Stimulated activated CD4-positive, alpha-beta T cell treated with anti-CD3 and anti-CD28 coated beads, TNF-alpha, amount 100 ng/mL, for 24 hours (primary cell): ENCODE data around the gene CABP2.
"Not testable (repeated sequence)": the region's sequence is repeated elsewhere in the genome, so short reads cannot be mapped to it uniquely, and the experiment has no call there.

Experiments
- DNase-seq, 3 experiments: peaks; one replicate each; pipeline ENCODE4 v3.0.0-alpha.2; 2020; ENCODE audit warnings: low read depth in 3 of 3

Gene CABP2

DNA sequence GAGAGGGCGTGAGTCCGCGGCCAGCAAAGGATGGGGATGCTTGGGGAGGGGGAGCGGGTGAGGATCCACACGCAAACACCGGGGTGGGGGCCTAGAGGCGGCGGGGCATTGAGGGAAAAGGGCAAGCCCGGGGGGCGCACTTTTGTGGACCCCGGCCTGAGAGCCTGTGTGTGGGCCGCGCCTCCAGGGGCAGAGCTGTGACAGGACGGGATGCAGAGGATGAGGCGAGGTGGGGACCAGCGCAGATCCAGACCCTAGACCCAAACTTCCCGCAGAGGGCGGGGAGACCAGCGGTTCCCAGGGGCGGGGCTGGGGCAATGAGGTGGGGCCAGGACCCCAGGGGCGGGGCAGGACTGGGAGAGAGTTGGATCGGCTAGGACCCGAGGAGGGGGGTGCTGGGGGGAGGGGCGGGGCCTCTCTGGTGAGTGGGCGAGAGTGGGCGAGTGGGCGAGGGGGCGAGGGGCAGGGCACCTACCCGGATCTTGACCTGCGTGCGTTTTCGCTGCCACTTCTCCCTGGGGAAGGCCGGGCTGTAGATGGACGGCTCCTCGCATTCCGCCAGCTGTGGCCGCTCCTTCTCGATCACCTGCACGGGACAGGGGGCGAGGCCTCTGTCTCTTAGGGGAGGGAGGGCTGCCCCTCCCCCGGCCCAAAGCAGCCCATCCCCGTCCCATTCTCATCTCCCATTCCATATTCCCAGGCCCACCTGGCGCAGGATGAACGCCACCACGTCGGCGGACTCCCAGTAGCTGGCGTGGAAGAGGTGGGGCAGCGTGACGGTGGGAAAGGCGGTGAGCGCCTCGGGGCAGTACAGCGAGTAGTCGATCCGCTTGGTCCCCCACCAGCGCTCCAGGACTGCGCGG, 28.6 kb downstream of the CABP2 start:
- DNase-seq = no peak

DNA sequence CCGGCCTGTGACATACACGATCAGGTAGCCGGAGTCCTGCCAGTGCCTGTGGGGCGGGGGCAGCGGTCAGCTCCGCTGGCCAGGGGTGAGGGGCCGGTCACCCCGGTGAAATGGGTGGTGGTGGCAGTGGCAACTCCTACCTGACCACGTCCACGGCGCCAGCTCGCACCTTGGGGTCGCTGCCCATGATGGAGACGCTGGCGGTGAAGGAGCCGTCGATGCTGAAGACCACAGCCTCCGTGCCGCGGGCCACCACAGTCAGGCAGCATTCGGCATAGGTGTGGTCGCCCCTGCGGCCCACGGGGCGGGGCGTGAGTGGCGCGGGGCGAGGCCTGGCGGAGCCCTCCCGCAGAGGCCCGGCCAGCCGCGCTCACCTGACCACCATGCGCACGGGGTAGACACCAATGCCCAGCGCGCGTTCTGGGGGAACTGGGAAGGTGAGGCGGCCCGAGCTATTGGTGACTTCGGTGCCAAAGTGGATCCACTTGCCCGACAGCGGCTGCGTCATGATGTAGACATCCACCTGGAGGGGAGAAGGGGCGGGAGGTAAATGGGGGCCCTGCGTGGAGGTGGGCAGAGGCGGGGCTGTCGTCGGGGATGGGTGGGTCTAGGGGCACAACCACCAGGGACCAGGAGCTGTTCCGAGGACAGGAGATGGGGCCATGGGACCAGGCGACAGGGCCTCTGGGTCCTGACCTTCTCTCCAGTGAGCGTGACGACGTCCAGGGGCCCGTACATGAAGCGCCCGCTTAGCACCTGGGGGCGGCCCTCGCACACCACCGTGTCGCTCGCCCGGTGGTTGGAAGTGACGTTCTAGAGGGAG, 29.5 kb downstream of the CABP2 start:
- DNase-seq = no peak

DNA sequence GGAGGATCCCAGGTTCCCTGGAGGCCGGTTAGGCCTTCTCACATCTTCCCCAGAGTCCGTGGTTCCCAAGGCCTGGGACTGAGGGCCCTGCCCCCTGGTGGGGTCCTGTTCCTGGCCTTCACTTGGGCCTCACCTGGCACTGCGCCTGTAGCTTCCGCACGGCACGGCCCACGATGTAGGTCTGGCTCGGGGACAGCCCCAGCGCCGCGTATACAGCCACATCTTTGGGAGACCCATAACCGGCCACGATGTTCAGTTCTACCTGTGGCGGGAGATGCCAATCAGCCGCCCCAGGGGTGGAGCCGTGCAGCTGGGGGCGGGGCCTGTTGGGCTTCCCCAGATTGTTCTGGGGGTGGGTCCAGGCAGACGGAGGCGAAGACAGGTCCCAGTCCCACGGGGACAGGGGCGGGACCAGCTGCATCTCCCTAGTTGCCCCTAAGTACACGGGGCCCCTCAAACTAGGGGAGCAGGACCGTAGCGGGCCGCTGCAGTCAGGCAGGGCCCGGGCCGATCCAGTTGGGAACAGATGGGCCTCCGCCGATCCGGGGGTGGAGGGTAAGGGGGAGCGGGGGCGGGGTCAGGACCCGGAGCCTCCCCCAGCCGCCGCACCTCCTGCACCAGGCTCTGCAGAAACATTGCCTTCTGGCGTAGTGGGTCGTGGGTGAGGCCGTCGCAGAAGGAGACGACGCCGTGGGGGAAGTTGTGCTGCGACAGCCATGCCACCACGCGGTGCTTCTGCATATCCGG, 30.3 kb downstream of the CABP2 start:
- peak in 1 of 3 experiments; percentile 50 for DNase-seq

DNA sequence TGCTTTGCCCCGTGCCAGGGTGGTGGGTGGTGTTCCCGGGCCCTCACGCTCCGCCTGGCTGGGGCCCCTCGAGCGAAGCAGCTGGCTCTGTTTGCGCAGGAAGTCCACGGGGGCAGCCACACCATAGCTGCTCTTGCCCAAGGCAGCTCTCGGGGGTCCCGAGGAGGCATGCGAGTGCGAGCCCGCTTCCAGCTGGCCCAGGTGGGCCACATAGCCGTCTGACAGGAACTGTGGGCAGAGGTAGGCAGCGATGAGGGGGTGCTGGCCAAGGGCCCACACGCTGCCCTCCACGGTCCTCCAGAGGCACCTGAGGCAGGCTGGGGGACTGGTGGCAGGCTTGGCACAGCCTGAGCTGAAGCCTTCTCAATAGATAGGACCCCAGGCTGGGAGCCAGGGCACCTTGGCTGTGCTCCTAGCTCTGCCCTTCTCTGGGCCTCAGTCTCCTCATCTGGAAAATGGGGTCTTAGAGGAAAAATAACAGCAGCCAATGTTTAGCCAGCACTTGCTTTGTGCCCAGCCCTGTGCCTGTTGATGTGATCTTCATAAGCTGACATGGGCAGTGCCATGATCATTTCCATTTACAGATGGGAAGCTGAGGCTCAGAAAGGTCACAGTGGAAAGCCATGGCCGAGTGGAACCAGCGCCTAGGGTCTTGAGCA, 31.0 kb downstream of the CABP2 start:
- no peak for DNase-seq

DNA sequence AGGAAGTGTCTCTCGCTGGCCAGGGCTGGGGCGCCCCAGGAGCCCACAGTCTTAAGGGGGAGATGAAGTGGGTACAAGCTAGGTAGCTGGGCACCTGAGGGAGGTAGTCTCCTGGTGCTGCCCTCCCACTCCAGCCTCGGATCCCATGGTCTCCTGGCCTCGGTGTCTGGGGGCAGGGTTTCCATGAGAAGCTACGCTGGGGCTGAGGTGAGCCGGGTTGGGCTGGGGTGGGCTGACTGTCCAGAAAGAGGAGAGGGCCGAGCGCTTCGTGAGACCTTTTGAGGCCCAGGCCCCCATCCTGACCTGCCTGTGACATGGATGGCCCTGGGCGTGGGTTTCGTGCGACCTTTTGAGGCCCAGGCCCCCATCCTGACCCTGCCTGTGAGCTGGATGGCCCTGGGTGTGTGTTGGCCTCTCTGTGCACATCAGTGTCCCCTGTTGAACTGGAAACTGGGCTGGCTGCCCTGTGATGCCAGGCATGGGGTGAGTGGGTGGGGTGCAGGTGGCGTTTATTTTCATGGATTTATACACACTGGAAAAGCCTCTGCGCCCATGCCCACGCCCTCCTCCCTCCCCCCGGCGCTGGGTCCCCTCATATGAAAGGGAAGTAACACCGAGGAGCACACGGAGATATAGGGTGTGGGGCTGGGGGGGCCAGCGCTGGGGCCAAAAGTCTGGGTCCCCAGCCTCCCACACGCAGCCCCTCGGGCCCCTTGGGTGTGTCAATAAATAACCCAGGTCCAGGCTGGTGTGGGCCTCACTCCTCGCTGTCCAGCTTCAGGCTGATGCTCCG, 31.8 kb downstream of the CABP2 start:
- DNase-seq = no peak

DNA sequence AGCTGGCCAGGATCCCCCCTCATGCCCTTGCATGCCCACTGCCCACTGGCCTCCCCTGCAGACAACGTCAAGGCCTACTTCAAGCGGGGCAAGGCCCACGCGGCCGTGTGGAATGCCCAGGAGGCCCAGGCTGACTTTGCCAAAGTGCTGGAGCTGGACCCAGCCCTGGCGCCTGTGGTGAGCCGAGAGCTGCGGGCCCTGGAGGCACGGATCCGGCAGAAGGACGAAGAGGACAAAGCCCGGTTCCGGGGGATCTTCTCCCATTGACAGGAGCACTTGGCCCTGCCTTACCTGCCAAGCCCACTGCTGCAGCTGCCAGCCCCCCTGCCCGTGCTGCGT, 32.5 kb downstream of the CABP2 start:
- no peak for DNase-seq

DNA sequence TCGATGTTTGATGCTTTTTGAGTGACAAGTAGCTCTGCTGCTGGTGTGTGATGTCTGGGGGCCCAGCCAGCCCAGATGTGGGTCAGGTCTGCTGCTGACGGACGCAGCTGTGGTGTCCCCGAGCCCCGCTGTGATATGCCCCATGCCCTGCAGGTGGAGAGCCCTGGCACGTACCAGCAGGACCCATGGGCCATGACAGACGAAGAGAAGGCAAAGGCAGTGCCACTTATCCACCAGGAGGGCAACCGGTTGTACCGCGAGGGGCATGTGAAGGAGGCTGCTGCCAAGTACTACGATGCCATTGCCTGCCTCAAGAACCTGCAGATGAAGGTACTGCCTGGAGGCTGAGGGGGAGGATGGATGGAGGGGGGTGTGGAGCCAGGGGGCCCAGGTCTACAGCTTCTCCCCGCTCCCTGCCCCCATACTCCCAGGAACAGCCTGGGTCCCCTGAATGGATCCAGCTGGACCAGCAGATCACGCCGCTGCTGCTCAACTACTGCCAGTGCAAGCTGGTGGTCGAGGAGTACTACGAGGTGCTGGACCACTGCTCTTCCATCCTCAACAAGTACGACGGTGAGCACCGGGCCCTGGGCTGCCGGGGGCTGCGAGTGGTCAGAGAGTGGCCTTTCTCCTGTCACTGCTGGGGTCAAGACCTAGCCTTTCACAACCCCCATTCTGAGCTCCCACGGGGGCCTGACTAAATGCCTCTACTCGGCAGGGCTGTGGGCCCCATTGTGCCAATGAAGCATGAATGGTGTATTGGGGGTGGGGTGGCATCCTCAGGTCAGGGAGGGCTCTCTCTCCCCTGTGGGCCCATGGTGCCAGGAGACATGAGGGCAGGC, 33.1 kb downstream of the CABP2 start:
- no peak for DNase-seq

DNA sequence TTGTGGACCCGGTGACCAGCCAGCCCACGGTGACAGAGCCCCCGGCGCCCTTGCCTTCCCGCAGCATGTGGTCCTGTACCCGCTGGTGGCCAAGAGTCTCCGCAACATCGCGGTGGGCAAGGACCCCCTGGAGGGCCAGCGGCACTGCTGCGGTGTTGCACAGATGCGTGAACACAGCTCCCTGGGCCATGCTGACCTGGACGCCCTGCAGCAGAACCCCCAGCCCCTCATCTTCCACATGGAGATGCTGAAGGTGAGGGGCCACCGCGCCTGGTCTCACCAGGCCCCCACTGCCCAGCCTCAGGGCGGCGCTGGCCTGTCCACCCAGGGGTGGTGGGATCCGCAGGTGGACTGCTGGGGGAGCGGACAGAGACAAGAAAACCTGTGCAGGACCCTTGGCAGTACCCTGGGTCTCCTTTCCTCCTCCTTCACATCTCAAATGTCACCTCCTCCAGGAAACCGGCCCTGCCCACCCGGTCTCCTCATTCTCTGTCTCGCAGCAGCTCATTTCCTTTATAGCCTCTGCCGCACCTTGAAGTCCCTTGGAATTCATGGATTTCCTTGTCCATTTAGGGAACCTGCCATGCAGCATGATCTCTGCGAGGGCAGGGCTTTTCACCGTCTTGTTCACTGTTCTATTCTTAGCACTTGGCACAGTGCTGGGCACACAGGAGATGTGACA, 33.9 kb downstream of the CABP2 start:
- DNase-seq = no peak

DNA sequence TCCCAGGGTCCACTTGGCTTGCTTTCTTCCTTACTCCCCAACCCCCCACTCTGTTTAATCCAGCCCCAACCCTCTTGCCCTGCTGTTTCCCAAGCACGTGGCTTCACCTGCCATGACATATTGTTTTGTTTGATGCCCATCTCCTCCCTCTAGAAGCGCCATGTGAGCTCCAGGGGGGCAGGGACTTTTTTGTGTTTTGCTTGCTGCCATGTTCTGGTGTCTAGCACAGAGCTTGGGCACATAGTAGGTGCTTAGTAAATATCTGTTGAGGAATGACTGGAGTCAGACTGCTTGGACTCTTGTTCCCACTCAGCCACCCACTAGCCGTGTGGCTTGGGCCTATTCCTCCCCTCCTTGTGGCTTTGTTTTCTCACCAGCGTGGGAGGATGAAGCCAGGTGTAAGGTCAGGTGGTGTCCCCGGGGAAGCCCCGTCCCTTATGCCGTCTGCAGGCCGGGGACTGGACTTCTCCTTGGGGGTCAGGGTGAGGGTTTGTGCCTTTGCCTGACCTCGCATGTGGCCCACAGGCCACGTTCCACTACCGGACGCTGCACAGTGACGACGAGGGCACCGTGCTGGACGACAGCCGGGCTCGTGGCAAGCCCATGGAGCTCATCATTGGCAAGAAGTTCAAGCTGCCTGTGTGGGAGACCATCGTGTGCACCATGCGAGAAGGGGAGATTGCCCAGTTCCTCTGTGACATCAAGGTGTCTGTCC, 36.6 kb downstream of the CABP2 start:
- peak in 1 of 3 experiments; percentile 46 for DNase-seq

DNA sequence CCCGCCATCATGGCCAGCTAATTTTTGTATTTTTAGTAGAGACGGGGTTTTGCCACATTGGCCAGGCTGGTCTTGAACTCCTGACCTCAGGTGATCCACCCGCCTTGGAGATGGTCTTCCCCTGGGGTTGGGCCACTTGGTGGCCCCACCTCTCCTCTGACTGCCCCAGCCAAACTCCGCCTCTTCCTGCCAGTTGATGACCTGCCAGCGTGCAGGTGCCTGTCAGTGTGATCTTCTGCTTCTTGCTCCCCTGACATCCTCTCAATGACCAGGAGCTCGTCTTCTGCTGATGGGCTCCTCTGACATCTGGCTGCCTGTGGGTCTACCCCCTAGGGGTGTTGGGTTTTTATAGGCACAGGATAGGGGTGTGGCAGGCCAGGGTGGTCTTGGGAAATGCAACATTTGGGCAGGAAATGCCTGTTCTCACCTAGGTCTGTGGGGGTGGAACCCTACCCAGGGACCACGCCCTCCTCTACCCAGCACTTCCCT, 37.3 kb downstream of the CABP2 start:
- peak in 1 of 3 experiments; percentile 61 for DNase-seq

DNA sequence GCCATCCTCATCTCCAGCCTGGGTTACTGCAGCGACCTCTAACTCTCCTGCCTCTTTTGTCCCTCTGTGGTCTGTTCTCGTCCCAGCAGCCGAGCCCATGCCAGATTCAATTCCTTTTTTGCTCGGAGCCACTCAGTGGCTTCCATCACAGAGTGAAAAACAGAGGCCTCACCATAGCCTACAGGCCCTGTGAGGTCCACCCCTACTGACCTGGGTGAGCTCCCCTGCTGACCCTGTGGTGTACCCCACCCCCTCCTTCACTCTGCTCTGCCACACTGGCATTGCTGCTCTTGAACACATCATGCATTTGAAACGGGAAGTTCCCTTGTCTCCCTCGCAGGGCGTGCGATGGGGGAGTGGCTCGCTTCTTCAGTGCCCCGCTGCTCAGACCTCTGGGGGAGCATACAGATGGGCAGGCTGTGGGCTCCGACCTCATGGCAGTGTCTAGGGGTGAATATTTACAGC, 38.4 kb downstream of the CABP2 start:
- DNase-seq = peak in 2 of 3 experiments; percentile 44 to 77

DNA sequence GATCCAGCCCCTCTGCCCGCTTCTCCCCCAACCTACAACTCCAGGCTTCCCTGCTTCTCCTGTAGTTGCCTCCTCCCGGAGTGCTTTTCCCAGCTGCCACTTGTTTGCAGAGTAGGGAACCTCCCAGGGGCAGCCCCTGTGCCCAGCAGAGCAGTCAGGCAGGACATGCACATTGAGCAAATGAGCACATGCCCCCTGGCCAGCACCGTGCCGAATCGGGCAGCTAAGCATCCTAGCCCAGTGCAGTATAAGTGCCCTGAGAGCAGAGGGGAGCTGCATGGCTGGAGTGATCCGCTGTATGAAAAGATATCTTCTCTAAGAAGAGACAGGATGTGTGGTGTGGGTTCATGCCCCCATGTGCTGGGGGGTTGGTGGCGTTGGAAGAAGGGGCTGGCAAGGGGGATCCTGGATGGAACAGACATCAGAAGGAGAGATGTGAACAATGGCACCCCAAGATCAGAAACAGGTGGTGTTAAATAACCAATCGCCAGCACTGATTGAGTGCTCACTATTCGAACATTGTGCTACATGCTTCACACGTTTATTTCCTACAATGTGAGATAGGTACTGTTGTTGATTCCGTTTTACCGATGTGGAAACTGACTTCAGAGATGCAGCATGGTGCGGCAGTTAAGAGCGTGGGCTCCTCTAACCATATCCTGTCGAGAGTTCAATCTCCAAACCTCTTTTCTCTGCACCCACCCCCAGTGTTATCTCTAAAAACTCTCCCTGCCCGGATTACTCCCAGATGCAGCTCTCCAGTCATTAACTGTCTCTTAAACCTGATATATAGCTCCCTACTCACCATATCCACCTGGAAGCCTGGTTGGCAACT, 39.2 kb downstream of the CABP2 start:
- peak in 1 of 3 experiments; percentile 32 for DNase-seq

DNA sequence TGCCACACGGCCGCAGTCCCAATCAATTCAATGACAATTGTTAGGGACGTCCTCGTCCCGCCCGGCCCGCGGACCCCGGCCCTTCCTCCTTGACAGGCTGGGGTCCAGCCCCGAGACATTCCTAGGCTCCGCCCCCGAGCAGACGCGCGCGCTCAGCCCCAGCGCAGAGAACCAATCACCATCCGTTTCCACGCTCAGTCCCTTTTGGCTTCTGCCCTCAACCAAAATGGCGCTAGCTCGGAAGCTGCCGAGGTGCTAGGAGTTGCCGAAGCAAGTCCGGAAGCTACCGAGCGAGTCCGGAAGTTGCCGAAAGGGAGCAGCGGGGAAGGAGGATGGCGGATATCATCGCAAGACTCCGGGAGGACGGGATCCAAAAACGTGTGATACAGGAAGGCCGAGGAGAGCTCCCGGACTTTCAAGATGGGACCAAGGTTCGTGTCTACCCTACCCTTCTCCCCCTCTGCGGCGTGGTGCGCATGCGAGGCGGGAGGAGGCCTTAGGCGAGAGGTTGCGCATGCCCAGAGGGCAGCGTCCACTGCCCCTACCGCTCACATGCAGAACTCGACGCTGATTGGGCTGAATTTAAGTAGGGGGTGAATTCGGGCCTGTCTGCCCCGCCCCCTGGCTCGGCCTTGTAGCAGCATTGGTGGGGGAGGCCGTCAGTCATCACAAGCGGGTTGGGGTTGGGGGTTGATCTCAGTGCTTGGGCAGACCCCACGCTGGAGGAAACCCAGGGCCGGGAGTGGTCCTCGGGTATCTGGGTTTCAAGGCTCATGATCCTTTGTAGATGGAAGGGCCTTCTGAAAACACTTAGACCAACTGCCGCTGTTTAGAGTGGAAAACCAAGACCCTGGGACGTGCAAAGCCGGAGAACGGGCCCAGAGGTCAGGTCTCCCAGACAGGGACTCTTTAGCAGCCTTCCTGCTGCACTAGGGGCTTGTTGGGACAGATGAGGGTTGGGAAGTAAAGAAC, 40.1 kb downstream of the CABP2 start, which contains the start of gene AIP:
Gene AIP (plus strand): TSS at position 200 of the 972 bp plus-strand sequence. CDS start 133 bp downstream, at position 333.
- DNase-seq = peak; percentile 93 to 98 (median 97)

DNA sequence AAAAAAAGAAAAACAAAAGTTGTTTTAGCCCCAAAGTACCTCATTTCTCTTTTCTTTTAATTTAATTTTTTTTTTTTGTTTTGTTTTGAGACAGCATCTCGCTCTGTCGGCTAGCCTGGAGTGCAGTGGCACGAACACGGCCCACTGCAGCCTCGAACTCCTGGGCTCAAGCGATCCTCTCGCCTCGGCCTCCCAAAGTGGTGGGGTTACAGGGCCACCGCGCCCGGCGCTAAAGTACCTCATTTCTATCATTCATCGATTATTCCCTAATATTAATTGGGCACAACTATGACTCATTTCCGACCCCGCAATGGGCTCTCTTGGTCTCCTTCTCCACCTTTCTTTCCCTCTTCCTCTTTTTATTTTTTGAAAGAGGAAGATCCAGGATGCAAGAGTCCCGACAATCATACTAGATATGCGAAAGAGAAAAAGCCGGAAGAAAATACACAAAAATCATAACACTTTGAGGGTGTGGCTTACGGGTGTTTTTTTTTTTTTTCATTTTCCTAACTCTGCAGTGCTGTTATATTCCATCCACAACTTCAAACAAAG, 40.9 kb downstream of the CABP2 start:
- no peak for DNase-seq

DNA sequence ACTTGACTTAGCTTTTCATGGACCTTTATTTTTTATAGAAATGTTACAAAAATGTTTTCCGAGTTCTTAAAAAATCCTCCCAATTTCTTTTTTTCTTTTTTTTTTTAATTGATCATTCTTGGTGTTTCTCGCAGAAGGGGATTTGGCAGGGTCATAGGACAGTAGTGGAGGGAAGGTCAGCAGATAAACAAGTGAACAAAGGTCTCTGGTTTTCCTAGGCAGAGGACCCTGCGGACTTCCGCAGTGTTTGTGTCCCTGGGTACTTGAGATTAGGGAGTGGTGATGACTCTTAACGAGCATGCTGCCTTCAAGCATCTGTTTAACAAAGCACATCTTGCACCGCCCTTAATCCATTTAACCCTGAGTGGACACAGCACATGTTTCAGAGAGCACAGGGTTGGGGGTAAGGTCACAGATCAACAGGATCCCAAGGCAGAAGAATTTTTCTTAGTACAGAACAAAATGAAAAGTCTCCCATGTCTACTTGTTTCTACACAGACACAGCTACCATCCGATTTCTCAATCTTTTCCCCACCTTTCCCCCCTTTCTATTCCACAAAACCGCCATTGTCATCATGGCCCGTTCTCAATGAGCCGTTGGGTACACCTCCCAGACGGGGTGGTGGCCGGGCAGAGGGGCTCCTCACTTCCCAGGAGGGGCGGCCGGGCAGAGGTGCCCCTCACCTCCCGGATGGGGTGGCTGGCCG, 45.7 kb downstream of the CABP2 start:
- DNase-seq = not testable (repeated sequence)
